ENCODE data around the gene WIF1.

The WIF1 gene

GRCh38 chr12:65019696-65020234 is 101.3 kb downstream of the WIF1 start:
- ATAC-seq, result no peak

DNA sequence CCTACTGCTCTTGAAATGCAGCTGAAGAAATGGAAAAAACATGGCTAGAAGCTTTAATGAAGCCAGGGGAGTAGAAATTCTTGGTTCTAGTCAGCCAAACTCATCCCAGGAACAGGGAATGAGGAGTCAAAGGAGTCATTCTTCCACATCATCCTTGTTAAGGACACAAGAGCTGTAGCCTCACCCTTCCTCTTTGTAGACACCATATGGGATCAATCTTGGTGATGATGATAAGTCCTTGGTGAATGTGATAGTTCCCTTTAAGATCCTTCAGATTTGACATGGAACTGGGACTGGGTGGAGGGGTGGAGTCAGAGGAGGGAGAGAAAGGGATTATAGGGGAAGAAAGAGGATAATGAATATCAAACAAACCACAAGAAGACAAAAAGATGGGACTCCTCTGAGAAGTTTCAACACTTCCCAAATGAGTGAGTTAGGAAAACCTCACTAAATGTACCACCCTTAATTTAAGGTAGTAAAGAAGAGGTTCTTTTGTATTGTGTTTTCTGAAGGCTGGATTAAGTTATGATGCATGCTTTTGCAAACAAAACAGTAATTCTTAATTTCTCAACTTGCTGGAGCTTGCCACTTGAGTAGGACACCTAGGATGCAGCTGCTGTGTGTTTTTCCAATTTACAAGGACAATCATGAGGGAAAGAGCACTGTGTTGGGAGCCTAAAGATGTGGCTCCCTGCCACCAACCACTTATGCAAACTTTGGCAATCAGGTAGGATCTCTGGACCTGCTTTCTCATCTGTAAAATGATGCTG is 104.0 kb downstream of the WIF1 start:
- no peak for ATAC-seq

DNA sequence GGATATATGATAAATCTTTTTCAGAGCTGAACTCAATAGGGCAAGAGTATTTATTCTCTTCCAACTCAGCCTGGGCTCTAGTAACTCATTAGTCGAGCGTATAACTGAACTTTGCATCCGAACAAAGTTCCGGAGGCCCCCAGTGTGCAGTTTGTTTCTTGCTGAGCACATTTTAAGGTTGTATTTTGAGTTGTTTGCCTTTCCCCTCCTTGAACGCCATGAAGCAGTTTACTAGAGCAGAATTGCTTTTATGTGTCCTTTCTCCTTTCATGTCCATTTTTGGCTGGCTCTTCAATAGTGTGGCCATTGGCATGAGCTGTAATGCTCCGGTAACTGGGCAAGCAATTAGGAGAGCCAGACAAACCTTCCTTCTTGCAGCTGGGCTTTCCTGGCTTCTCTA is 105.3 kb downstream of the WIF1 start:
- ATAC-seq, result no peak

- ATAC-seq, result no peak
Observed at GRCh38 chr12:65014504-65015271, 106.4 kb downstream of the WIF1 start.

DNA sequence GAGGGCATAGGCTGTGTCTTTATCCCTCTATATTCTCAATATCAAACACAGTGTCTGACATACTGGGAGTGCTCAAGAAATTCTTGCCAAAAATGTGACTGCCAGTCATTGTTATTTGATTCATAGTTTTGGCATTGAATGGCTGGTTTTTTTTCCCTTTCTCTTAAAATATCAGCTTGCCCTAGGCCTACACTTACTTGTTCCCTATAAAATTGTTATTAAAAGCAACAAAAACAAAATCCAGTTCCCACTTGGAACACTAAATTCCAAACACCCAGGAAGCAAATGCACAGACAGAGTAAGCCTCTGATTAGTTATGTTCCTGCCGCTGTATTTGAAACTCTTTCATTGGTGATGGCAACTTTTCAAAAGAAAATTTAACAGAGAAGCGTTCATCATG is 110.7 kb downstream of the WIF1 start:
- ATAC-seq, result no peak

- ATAC-seq, result no peak
Observed at GRCh38 chr12:65005716-65006115, 115.4 kb downstream of the WIF1 start.

- ATAC-seq, result no peak
Observed at GRCh38 chr12:65004270-65004669, 116.8 kb downstream of the WIF1 start.

All from activated CD4-positive, CD25-positive, alpha-beta regulatory T cell treated with anti-CD3 and anti-CD28 coated beads, Interleukin-2, amount 50 U/mL, for 24 hours (primary cell).